AG09309 (cell line): ENCODE data around the gene TALDO1.

ENCODE experiments used
- DNase-seq: peaks from one replicate; pipeline ENCODE4 v3.0.0-alpha.2; 2010; ENCODE audit warnings: low read depth
- H3K4me3 ChIP-seq: 2 replicates; pipeline ENCODE4 v1.5.1; 2011; ENCODE audit warnings: mild to moderate bottlenecking, low read depth, low read length, moderate library complexity; ENCODE audit not compliant: control insufficient read depth
- TF ChIP-seq, protein P1 (sequence below): IDR thresholded peaks from 2 replicates; pipeline ENCODE4 v1.5.1; 2011; ENCODE audit warnings: mild to moderate bottlenecking, low read depth, low read length, inconsistent platforms; ENCODE audit not compliant: insufficient read depth, control insufficient read depth; ENCODE audit errors: missing control alignments

TALDO1 gene

GRCh38 chr11:724049-724777 lies 23.1 kb upstream of the TALDO1 start:
- H3K4me3 ChIP-seq: no peak overlapping the region
- DNase-seq: no peak
- TF ChIP-seq, protein P1, sequence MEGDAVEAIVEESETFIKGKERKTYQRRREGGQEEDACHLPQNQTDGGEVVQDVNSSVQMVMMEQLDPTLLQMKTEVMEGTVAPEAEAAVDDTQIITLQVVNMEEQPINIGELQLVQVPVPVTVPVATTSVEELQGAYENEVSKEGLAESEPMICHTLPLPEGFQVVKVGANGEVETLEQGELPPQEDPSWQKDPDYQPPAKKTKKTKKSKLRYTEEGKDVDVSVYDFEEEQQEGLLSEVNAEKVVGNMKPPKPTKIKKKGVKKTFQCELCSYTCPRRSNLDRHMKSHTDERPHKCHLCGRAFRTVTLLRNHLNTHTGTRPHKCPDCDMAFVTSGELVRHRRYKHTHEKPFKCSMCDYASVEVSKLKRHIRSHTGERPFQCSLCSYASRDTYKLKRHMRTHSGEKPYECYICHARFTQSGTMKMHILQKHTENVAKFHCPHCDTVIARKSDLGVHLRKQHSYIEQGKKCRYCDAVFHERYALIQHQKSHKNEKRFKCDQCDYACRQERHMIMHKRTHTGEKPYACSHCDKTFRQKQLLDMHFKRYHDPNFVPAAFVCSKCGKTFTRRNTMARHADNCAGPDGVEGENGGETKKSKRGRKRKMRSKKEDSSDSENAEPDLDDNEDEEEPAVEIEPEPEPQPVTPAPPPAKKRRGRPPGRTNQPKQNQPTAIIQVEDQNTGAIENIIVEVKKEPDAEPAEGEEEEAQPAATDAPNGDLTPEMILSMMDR: no peak

- H3K4me3 ChIP-seq: no peak overlapping the region
- TF ChIP-seq, protein P1: no peak
Observed at GRCh38 chr11:724778-725386, 22.4 kb upstream of the TALDO1 start.

GRCh38 chr11:725624-726202 lies 21.6 kb upstream of the TALDO1 start:
- DNase-seq: no peak
- TF ChIP-seq, protein P1: no peak
- no peak overlapping the region for H3K4me3 ChIP-seq

More at GRCh38 chr11:724778-725386, 22.4 kb upstream of the TALDO1 start:
- no peak for DNase-seq

DNA sequence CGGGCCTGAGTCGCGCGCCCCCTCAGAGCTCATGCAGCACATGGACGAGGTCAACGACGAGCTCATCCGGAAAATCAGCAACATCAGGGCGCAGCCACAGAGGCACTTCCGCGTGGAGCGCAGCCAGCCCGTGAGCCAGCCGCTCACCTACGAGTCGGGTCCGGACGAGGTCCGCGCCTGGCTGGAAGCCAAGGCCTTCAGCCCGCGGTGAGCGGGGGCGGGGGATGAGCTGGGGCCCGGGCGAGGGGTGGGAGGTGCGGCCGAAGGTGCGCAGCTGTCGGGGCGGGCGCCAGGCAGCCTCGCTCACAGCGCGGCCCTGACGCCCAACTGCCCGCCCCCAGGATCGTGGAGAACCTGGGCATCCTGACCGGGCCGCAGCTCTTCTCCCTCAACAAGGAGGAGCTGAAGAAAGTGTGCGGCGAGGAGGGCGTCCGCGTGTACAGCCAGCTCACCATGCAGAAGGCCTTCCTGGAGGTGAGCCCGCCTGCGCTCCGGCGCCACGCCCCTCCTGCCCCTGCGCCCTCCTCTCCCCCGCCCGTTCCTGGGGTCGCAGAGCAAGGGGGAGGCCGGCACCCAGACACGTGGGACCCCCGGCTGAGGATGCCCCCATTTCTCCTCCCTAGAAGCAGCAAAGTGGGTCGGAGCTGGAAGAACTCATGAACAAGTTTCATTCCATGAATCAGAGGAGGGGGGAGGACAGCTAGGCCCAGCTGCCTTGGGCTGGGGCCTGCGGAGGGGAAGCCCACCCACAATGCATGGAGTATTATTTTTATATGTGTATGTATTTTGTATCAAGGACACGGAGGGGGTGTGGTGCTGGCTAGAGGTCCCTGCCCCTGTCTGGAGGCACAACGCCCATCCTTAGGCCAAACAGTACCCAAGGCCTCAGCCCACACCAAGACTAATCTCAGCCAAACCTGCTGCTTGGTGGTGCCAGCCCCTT lies 20.7 kb upstream of the TALDO1 start:
- no peak overlapping the region for H3K4me3 ChIP-seq
- no peak for DNase-seq

DNA sequence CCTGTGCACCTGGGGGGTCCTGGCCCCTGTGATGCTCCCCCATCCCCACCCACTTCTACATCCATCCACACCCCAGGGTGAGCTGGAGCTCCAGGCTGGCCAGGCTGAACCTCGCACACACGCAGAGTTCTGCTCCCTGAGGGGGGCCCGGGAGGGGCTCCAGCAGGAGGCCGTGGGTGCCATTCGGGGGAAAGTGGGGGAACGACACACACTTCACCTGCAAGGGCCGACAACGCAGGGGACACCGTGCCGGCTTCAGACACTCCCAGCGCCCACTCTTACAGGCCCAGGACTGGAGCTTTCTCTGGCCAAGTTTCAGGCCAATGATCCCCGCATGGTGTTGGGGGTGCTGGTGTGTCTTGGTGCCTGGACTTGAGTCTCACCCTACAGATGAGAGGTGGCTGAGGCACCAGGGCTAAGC lies 20.0 kb upstream of the TALDO1 start:
- DNase-seq: no peak
- TF ChIP-seq, protein P1: no peak
- no peak overlapping the region for H3K4me3 ChIP-seq

More for the DNA sequence above, 20.7 kb upstream of the TALDO1 start:
- TF ChIP-seq, protein P1: no peak
